SK-N-DZ (cell line): ENCODE data around the gene PGS1.

Experiments
- DNase-seq: peaks from one replicate; pipeline ENCODE4 v3.0.0-alpha.2; 2015; ENCODE audit warnings: low spot score

Gene PGS1

DNA sequence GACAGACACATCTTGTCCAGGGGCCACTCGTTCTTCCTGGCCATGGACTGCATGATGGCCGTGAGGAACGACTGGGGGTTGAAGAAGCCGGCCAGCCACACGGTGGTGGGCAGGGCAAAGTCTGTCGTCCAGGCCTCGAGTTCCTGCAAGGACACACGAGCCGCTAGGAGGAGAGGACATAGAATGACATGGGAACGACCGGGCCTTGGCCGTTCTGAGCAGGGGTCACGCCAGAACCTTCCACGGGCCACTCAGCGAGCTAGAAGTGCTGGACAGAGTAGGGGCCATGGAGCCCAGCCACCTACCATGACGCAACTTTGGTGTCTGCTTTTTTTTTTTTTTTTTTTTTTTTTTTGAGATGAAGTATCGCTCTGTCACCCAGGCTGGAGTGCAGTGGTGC, 47.0 kb downstream of the PGS1 start:
- no peak for DNase-seq

DNA sequence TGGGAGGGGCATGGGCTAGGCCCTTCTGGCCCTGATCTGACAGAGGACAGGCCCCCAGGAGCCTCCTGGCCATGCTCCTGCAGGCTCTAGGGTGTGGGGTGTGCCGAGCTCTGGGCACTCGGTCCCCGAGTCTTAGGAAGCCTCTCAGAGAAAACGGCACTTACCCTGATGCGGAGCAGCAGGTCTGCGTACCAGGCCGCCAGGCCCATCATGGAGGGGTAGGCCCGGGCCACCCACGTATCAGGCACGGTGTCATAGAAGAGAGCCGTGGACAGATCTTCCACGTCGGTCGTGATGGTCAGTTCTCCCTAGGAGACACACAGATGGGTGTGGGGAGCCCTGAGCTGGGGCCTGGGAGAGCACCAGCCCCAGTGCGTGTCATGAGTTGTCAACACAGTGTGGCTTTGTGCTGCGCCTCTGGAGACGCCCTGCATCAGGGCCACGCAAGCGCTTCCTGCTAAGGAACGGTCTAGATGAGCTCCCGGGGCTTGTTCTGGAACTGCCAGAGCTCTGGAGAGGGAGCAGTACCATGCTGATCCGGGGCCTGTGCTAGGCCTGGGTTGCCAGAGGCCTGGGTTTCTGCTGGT, 47.9 kb downstream of the PGS1 start:
- DNase-seq: no peak

DNA sequence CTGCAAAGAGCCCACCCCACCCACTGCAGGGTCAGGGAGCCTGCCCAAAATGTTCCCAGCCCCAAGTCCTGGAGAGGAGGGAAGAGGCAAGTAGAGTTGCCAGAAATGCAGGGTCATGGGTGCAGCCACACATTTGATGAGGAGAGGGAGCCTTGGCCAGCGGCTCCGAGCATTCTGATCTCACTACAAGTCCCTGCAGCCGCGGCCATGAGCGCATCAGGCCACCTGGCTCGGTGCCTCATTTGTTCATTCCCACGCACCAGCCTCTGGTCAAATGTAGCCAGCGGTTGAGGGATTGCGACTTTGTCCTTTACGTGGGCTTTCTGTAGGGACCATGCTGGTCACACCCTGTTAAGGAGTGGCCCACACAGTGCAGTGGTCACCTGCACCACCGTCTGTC, 48.7 kb downstream of the PGS1 start:
- no peak for DNase-seq

DNA sequence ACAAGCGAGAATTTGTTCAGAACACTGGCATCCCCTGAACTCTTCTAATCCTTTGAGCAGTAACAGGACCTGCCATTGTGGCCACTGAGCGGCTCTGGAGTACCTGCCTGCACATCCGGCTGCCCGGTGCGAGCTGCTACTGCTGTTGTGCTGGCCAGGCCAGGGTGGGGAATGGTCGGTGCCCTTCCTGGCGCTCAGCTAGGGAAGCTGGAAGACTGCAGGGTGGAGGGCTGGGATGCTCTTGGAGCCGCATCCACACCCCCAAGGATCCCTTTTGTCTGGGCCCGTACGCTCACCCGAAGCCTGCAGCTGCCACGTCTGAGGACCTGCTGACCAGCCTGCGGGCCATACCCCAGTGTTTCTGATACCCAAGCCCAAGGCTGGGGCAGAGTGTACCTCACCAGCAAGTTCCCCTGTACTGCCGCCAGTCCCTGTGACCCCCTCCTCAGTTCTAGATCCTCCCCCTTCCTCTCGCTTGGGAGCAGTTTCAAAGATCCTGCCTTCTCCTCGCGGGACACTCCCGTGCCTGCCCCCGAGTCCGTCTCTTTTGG, 49.7 kb downstream of the PGS1 start:
- no peak for DNase-seq

DNA sequence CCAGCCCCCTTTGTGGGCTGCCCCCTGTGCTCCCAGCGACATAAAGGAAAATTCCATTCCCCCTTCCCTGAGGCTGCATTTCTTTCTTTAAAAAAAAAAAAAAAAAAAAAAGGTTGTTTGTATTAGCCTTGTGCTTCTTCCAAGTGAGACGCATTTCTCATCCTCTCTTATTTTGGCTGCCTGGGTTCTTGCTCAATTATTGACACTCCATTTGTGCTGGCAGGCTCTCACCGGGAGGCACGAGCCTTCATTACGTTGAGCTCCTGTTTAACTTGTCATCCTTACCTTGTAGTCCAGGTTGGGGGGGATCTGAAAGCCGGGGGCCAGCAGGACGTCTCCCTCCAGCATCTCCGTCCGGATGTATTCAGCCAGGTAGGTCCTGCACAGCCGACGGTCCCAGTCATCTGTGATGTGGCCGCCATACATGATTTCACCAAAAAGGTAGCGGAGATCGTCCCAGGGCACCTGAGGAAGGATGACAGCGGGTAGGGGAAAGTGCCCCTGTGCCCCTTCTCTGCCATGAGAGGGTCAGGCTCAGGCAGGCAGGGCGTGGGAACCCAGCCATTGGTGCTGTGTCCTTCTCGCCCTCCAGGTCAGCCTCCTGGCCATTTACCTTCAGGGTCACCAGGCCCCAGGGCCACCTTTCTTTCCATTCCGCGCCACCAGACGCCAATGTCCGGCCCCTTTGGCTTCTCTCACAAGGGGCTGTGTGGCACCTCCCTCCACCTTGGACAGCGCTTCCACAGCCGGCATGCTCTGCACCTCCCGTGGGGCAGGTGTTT, 50.6 kb downstream of the PGS1 start:
- DNase-seq: no peak

DNA sequence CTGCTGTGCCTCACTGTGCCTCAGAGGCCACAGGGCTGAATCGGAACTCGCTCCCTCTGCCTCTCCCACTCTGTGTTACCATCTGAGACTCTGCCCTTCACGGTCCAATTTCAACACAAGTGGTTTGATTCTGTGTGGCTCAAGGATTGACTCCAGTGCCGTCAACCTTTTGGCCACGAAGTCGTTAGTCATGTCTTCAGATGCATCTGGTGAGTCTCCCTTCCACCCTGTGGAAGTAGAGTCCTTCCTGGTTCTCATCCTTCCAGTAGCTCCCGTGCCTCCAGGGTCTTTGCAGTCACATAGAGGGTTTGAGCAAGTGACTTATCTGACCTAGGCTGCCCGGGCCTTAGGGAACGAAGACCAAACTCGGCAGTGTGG, 51.2 kb downstream of the PGS1 start:
- DNase-seq: no peak

DNA sequence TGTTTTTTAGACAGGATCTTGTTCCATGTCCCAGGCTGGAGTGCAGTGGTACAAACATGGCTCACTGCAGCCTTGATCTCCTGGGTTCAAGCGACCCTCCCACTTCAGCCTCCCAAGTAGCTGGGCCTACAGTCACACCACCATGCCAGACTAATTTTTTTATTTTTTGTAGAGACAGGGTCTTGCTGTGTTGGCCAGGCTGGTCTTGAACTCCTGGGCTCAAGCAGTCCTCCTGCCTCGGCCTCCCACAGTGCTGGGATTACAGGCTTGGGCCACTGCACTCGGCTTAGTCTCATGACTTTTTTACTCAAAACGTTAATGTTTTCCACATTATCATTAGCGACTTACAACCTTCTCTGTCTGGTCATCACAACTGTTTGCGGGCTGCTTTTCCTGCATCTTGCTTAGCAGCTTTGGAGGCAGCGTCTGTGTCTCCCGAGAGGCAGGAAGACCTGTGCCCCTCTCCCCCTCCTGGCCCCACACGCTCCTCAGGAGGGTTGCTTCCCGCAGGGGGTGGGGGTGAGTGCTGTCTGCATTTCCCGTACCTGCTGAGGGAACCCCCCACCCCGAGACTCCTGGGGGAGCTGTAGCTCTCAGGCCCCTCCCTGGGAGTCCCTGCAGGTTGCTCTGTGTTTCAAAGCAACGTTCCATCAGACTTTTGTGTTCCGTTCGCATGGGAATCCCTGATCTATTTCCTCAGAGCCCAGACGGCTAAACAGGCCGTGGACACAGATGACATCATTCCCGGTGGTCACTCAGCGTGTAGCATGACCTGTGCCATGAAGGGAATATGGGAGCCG, 52.6 kb downstream of the PGS1 start:
- no peak for DNase-seq

DNA sequence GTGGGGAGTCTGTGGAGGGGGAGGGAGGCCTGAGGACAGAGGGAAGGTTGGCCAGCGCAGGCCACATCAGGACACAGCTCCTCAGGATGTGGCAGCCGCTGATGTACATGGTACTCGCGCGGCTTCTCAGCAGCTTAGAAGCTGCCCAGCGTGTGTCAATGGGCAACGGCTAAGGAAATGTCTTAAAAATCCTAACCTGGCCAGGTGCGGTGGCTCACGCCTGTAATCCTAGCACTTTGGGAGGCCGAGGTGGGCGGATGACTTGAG, 53.2 kb downstream of the PGS1 start:
- no peak for DNase-seq

DNA sequence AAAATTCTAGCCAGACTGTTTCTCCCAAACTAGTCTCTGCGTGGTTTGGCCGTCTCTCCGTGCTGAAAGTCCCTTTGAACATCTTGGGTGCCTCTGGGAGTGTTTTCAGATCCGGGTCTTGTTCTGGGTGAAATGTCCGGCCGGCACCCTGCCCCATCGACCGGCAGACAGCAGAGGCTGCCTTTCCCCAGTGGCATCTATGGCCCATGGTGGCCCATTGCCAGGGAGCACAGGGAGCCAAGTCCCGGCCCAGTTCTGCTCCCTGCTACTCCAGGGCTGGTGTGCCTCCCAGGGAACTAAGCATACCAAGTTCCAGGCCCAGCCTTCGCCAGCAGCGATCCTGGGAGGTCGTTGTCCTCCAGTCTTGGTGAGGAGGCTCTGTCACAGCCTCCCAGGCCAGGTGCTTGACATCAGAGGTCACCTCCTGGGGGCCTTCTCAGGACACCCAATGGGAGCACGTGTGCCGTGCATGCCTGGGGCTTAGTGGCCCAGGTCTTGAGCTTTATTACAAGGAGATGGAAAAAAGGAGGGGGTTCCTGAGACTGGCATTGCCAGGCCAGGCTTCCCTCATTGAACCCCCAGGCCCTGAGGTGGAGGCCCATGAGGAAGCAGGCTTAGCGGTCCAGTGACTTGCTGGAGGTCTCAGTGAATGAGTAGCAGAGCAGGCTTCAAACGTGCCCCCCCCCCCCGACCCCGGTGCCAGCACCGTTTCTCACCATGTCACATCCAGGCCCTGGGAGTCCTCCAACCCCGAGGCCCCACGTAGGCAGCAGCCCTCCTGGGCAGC, 54.0 kb downstream of the PGS1 start:
- DNase-seq: no peak

DNA sequence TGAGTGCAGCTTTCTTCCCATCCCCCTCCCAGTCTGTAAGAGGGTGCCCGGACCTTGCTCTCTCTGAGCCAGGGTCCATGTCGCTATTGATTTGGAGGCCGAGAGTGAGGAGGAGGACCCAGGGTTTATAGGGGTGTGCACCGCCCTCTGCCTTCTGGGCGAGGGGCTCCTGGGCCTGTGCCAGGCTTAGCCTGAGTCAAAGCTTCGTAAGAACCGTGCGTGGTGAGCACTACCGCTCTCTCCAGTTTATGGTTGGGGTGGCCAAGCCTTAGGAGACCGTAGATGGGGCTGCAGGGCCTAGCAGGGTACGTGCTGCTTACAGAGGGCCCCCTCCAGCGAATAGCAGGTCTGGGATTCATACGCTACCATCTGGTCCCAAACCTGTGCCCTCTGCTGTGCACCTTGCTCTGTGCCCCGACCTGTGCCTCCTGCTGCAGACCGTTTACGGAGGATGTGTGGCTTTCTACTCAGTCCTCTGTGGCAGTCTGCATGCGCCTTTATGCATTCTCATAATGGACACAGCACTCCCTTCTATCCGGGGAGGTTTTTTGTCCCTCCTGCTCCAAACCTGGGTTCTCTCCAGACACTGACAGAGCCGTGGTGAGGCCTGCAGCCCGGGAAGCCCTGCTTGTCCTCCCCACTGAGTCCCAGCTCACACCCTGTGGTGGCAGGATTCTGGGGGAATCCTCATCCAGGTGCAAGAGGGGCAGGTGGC, 54.7 kb downstream of the PGS1 start:
- no peak for DNase-seq

DNA sequence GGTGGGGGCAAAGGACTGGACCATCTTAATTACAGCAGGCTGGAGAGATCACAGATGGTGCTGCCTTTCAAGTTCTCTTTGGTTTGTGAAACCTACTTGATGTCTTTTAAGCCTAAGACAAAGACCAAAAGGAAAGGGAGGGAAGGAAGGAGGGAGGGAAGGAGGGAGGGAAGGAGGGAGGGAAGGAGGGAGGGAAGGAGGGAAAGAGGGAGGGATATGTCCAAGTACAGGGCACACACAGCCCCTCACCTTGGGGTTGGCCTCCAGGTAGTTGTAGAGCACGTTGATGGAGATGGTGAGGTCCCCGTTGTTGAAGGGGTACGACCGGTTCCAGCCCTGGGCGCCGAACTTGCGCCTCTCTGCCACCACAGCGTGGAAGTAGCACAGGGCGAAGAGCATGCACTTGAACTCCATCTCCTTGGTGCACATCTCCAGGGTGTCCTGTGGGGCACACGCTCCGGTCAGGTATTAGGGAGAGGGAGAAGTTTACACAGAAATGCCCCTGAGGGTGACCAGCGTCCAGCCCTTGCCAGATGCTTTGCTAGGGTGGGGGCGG, 55.4 kb downstream of the PGS1 start:
- no peak for DNase-seq

DNA sequence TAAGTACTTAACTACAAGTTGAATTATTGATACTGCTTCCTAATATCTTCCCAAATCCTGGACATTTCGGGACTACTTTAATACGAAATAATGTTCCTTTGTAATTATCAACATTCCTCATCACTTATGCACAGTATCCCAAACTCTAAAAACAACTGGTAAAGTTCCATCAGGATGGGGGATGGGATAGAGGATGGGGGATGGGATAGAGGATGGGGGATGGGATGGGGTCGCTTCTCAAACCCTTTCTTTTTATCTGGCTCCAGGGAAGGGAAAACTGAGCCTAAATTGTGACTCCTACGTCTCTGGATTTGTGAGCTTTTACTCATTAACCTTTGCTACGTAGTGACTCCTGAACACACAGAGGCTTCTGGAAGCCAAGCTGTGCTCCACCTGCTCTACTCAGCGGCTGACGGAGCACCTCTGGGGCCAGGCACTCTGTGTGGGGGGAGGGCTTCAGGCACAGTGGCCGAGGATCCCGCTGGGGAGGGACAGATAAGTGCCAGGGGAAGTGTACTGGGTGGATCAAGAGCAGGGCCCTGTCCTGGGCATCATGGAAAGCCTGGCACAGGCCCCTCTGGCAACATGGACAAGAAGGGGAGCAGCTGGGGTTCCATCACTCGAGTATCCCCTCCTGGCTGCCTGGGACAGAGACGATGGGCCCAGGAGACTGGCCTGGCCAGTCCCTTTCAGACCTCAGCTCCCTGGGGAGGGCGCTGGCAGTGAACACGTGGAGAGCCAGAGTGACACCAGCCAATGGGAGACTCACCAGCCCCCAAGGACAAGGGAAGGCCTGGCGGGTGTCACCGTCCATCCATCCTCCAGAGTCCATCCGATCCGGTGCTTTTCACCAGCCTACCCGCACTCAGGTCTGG, 56.2 kb downstream of the PGS1 start:
- DNase-seq: peak; percentile 40

DNA sequence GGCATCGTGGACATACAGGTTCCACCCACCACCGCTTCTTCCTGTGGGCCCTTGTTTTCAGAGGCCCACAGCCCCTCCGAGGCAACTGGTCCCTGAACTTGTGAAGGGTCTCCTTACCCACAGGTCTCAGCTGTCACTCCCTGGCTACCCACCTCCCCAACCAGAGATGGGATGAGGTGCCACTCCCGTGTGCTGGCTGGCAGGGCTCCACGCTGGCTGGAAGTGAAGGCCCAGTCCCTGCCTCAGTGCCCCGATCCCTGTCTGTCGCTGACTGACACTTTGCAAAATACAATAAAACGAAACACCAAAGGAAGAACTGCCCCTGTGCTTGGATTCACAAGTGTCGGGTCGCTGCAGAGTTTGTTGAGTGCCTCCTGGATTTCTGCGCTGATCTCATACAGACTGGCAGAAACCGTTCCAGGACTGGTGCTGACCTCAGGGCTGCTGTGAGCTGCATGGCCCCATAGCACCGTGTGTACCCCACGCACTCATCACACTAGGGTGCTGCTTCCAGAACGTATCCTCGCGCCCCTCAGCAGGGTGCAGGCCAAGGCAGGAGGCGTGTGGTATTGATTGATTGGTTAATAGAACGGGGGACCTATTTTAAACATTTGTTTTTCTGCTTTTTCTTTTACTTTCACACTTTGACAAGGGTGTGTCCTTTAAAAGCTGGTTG, 57.0 kb downstream of the PGS1 start:
- DNase-seq: no peak

DNA sequence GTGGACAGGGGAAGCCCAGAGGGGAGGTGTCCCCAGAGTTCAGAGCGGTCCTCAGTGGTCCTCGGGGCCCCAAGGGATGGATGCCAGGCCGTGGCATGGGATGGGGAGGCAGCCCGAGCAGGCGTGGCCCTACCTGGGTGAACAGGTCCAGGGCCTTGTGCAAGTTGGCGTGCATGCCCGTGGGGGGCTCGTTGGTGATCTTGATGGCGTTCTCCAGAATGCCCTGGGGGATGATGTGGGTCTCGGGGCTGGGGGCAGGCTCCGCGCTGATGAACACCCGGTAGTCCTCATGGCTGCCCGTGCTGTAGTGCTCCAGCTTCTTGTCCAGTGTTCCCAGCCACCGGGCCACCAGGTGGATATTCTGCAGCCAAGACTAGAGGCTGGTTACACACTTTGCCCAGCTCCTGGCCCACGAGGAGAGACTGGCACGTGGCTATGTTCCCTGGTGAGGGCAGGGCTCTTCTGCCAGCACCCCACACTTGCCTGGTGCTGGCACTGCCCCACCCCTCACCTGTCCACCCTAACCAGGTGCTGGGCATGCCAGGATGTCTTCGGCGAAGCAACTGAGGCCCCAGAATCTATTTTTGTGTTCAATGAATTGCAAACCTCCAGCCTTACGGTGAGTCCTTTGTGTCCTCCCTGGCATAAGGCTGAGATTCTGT, 59.2 kb downstream of the PGS1 start:
- DNase-seq: no peak

DNA sequence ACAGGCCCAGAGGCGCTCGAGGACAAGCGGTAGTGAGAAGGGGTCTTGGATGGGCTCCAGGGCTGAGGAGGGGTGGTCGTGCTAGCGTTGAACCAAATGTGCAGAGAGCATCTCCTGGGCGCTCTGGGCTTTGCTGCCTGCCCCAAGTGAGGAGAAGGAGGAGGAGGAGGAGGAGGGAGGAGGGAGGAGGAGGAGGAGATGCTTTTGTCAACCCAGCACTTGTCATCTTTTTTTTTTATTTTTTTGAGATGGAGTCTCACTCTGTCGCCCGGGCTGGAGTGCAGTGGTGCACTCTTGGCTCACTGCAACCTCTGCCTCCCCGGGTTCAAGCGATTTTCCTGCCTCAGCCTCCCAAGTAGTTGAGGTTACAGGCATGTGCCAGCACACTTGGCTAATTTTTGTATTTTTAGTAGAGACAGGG, 59.8 kb downstream of the PGS1 start:
- DNase-seq: no peak

DNA sequence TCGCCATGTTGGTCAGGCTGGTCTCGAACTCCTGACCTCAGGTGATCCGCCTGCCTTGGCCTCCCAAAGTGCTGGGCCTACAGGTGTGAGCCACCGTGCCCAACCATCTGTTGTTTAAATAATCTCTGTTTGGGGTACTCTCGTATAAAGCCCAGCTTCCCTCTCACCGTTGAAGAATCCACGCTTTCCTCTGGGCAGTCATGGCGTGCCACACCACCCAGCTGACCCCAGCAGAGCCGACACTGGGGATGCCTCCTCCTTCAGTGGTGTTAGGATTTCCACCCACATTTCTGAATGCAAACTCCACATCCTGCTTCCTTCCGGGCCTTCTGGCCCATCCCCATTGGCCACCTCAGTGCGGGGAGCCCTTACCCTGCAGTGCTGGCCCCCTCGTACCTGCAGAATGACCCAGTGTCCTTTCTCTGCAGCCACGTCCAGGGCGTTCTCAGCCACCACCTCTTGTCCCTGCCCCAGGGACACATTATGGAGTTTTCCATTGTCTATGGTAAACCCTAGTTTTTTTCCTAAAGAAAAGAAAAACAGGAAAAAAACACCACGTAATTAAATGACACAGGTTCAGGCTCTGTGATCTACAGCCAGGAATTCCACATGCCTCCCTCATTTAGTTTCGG, 60.4 kb downstream of the PGS1 start:
- no peak for DNase-seq

DNA sequence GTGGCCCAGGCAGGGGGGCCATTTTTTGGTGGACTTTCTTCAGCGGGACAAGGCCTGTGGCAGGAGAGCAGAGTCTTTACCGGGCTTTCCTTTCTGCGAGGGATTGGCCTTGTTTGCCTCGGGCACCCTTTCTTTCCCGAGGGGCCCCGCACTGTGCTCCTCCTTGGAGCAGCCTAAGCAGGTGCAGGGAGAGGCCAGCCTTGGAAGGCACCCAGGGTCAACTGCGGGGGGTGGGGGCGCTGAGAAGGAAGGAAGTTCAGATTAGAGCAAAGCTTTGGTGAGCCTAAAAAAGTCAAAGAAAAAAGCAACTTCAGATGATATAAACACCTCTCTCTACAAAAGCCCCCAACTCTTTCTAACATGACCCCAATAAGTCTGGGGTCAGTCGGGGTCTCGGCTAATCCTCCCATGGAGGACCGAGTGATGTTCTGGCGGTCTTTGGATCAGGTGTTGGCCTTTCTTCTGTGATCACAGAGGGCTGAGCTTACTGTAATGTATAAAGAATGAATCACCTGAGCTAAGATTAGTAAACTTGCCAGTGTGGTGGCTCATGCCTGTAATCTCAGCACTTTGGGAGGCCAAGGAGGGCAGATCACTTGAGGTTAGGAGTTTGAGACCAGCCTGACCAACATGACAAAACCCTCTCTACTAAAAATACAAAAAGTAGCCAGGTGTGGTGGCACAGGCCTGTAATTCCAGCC, 63.0 kb downstream of the PGS1 start:
- DNase-seq: no peak
